K562 (cell line): ENCODE measurements around the gene NIPAL4.

ENCODE experiments used
- EZH2 ChIP-seq: IDR thresholded peaks from 2 replicates; pipeline ENCODE4 v1.6.1; 2012; ENCODE audit warnings: low read depth, mild to moderate bottlenecking, inconsistent platforms, low read length, borderline replicate concordance
- NFE2L1 ChIP-seq: fragments of 450-650 bp; IDR thresholded peaks from 2 replicates; pipeline ENCODE4 v1.6.1; 2016; ENCODE audit warnings: missing genetic modification characterization, low read depth, mild to moderate bottlenecking, missing compliant biosample characterization, moderate library complexity, borderline replicate concordance
- NFYB ChIP-seq: IDR thresholded peaks from 2 replicates; pipeline ENCODE4 v1.6.1; 2011; ENCODE audit warnings: mild to moderate bottlenecking, moderate library complexity; ENCODE audit not compliant: insufficient read length; ENCODE audit errors: extremely low read depth
- TAF1 ChIP-seq: IDR thresholded peaks from 2 replicates; pipeline ENCODE4 v1.6.1; 2011; ENCODE audit warnings: mild to moderate bottlenecking, low read length, moderate library complexity; ENCODE audit not compliant: insufficient read depth, control insufficient read depth, severe bottlenecking; ENCODE audit errors: extremely low read depth
- TBL1XR1 ChIP-seq, 2 experiments: IDR thresholded peaks; 2 replicates each; pipeline ENCODE4 v1.6.1; 2012; ENCODE audit warnings: improper control_type of control experiment in 2 of 2, low read length in 2 of 2, mild to moderate bottlenecking in 1 of 2

DNA sequence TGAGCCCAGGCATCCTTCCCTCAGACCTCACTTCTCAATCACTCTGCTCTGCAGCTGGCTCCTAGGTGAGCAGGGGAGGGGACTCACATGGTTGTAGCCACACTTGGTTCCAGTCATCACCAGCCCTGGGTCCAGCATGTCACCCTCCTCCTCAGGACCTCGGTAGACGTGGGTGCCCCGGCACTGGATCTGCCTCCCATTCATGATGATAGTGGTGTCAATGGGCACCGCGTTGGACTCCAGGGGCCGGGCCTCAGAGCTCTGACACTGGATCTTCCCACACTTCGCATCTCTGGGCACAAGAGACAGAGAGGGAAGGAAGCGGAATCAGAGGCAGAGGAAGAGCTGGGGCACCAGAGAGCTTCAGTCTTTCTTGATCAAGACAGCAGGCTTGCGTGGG lies 32.9 kb downstream of the NIPAL4 start:
- no peak for TF ChIP-seq NFYB
- TF ChIP-seq NFE2L1 (tag), result no peak
- no peak for TF ChIP-seq TAF1
- no peak for TF ChIP-seq TBL1XR1 (IDR thresholded peaks at IDR 0.05; ENCODE audit: low read length in 2 of 2)
- TF ChIP-seq EZH2, result no peak
